OCI-LY7 (cell line): ENCODE data around the gene AJUBA. TPM values are rescaled to one million over a fixed set of nuclear protein-coding genes. Genes with fewer than 3 reads are reported as not detected.
A peak's percentile ranks its signal among the peaks of the same experiment; 100 is the strongest.

ENCODE experiments used
- BruUV-seq: library from RNA; stranded (reverse); fragments of 400-500 nt; replicated peaks from 2 replicates; lab custom pipeline; 2021; lab: Mats Ljungman, UMichigan
- CTCF ChIA-PET: fragments of 300-600 bp; sonication (Branson Sonifier 250); formaldehyde crosslinking; loops from one replicate; lab custom pipeline; 2022; ENCODE audit warnings: antibody characterized with exemption; ENCODE audit not compliant: unreplicated experiment; lab: Charles Lee
- POLR2A ChIA-PET: fragments of 300-600 bp; sonication (Branson Sonifier 250); formaldehyde crosslinking; loops from one replicate; lab custom pipeline; 2022; ENCODE audit warnings: antibody characterized with exemption; lab: Charles Lee
- DNase-seq: peaks from one replicate; pipeline ENCODE4 v3.0.0-alpha.2; 2015; ENCODE audit warnings: low spot score
- H2AFZ ChIP-seq: fragments of 200-600 bp; sonication (generic), shearing (Covaris generic); 2 replicates; pipeline ENCODE4 v1.6.1; 2014; ENCODE audit warnings: mild to moderate bottlenecking, antibody characterized with exemption, low read length, moderate library complexity
- H3K27ac ChIP-seq: fragments of 200-600 bp; sonication (generic); 2 replicates; pipeline ENCODE4 v1.5.1; 2014; ENCODE audit warnings: mixed run types, low read depth, mild to moderate bottlenecking, moderate library complexity, low read length, inconsistent platforms; ENCODE audit not compliant: poor library complexity, severe bottlenecking
- H3K36me3 ChIP-seq: fragments of 200-600 bp; sonication (generic); 2 replicates; pipeline ENCODE4 v1.6.1; 2014; ENCODE audit warnings: mild to moderate bottlenecking, antibody characterized with exemption, low read length, moderate library complexity, mixed read lengths; ENCODE audit not compliant: insufficient read depth
- H3K4me1 ChIP-seq: fragments of 200-600 bp; sonication (generic); 2 replicates; pipeline ENCODE4 v1.5.1; 2014; ENCODE audit warnings: mild to moderate bottlenecking, low read length; ENCODE audit not compliant: insufficient read depth, poor library complexity, severe bottlenecking
- H3K4me2 ChIP-seq: fragments of 200-600 bp; sonication (generic); 2 replicates; pipeline ENCODE4 v1.6.1; 2014; ENCODE audit warnings: mild to moderate bottlenecking, low read length
- H3K4me3 ChIP-seq: fragments of 200-600 bp; sonication (generic); 2 replicates; pipeline ENCODE4 v1.5.1; 2014; ENCODE audit warnings: mild to moderate bottlenecking, low read depth, low read length; ENCODE audit not compliant: poor library complexity, severe bottlenecking
- H3K79me2 ChIP-seq: fragments of 200-600 bp; sonication (generic); 2 replicates; pipeline ENCODE4 v1.6.1; 2016; ENCODE audit warnings: low read depth, mild to moderate bottlenecking, low read length, moderate library complexity, mixed read lengths; ENCODE audit not compliant: insufficient read depth
- H3K9me2 ChIP-seq: fragments of 200-600 bp; sonication (generic); 2 replicates; pipeline ENCODE4 v1.6.1; 2016; ENCODE audit warnings: mild to moderate bottlenecking, low read length, mixed read lengths; ENCODE audit not compliant: insufficient read depth
- H3K9me3 ChIP-seq: fragments of 200-600 bp; sonication (generic); 2 replicates; pipeline ENCODE4 v1.6.1; 2014; ENCODE audit warnings: mild to moderate bottlenecking, mixed run types, low read length, mixed read lengths
- H4K20me1 ChIP-seq: fragments of 200-600 bp; sonication (generic); 2 replicates; pipeline ENCODE4 v1.6.1; 2014; ENCODE audit warnings: mild to moderate bottlenecking, antibody characterized with exemption, low read length, moderate library complexity, mixed read lengths; ENCODE audit not compliant: insufficient read depth
- EZH2phosphoT487 ChIP-seq: fragments of 200-600 bp; sonication (generic); IDR thresholded peaks from 2 replicates; pipeline ENCODE4 v1.6.1; 2018; ENCODE audit warnings: low read depth, borderline replicate concordance, mild to moderate bottlenecking, mixed run types, antibody characterized with exemption, low read length, moderate library complexity, mixed read lengths
- intact Hi-C: fragments of 100-400 bp; cut with micrococcal nuclease; formaldehyde crosslinking; loops from one replicate; pipeline ENCODE4 v1.10.0; 2022; ENCODE audit not compliant: unreplicated experiment
- total RNA-seq, 2 experiments: library from RNA; depleted of rRNA in 1 of 2; stranded (reverse); fragments of >200 nt in 1 of 2; shearing (Covaris generic) in 1 of 2; gene quantifications; 2 replicates each; pipeline ENCODE4 v1.2.3, GENCODE V29; 2014 to 2022
- TF ChIP-seq, protein P1 (sequence below): fragments of 200-600 bp; sonication (generic); conservative IDR thresholded peaks from 2 replicates; pipeline ENCODE4 v1.5.1; 2014; ENCODE audit warnings: mild to moderate bottlenecking, antibody characterized with exemption, low read length, moderate library complexity, mixed read lengths

AJUBA gene
- total RNA-seq, 2 experiments from 2014 or later, result 0.22 to 0.88 TPM

DNA sequence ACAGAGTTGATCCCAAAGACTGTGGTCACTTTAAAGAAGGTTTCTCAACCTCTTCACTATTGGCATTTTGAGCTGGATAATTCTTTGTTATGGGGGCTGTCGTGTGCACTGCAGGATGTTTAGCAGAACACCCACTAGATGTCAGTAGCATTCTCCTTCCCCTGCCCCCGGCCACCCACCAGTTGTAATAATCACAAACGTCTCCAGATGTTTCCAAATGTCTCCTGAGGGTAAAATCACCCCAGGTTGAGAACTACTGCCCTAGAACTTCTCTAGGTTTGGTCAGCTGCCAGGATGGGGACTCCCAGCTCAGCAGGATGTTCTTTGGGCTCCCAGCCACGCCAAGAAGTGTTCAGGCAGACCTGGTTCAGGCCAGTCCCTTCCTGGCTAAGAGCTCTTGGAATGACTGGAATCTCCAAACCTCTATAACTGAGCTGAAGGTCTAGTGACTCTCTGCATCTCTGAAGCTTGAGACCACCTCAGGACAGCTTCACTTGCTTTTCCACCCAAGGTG is 12.5 kb upstream of the AJUBA start:
- H3K4me2 ChIP-seq, result no peak overlapping the region
- no TSS peak for BruUV-seq
- CTCF ChIA-PET, result interaction anchor here (0.5 to 2.5 kb wide), 12 partner anchors 8 to 75 kb away, joined by 3 to 18 read pairs (median 4); partner anchors contain the start of gene CDH24
- H2AFZ ChIP-seq, result no peak overlapping the region
- no peaks in the 10 kb centered on the region for H3K9me3 ChIP-seq
- DNase-seq, result peak; percentile 60
- no peak for TF ChIP-seq EZH2phosphoT487
- TF ChIP-seq, protein P1, sequence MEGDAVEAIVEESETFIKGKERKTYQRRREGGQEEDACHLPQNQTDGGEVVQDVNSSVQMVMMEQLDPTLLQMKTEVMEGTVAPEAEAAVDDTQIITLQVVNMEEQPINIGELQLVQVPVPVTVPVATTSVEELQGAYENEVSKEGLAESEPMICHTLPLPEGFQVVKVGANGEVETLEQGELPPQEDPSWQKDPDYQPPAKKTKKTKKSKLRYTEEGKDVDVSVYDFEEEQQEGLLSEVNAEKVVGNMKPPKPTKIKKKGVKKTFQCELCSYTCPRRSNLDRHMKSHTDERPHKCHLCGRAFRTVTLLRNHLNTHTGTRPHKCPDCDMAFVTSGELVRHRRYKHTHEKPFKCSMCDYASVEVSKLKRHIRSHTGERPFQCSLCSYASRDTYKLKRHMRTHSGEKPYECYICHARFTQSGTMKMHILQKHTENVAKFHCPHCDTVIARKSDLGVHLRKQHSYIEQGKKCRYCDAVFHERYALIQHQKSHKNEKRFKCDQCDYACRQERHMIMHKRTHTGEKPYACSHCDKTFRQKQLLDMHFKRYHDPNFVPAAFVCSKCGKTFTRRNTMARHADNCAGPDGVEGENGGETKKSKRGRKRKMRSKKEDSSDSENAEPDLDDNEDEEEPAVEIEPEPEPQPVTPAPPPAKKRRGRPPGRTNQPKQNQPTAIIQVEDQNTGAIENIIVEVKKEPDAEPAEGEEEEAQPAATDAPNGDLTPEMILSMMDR, result peak; percentile 87
- H3K27ac ChIP-seq, result no peak overlapping the region
- intact Hi-C loops, result loop anchor here (1.0 kb wide), 1 partner anchor 59 kb away; no protein-coding TSS in a partner anchor
- no peaks in the 10 kb centered on the region for H3K79me2 ChIP-seq
- no peaks in the 10 kb centered on the region for H3K9me2 ChIP-seq
- H4K20me1 ChIP-seq, result no peaks in the 10 kb centered on the region
- H3K4me1 ChIP-seq, result peaks cover 4% of the 10 kb centered on the region
- POLR2A ChIA-PET, result interaction anchor here (0.6 to 3.1 kb wide), 9 partner anchors 13 to 620 kb away, joined by 3 to 41 read pairs (median 5); partner anchors contain the start of gene PSMB5
- H3K4me3 ChIP-seq, result no peak overlapping the region
- no peaks in the 10 kb centered on the region for H3K36me3 ChIP-seq

DNA sequence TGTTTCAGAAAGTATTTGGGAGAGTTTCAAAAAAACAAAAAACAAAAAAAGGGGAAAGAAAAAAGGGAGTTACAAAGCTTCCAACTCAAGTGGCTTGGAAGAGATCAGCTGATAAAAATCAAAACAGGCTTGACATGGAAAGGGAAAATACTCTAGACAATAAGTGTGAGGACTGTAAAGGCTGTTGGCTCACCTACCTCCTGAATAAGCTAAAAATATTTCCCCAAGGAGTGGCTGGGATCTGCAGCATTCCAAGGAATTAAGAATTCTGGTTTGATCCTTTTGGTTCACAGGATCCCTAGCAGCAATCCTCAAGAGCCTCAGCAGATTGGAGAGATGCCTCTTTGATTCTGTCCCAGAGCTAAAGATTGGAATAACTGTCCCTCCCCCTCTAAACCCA is 11.2 kb upstream of the AJUBA start:
- BruUV-seq, result no TSS peak
- ChIA-PET CTCF (interaction anchor here (1.0 to 2.1 kb wide), 2 partner anchors 63 to 65 kb away, joined by 5 to 18 read pairs; partner anchors contain the start of gene CDH24), POLR2A (interaction anchor here (0.8 to 1.6 kb wide), 3 partner anchors 10 to 34 kb away, joined by 4 to 11 read pairs (median 4); no protein-coding TSS in a partner anchor)
- Histone ChIP-seq H3K4me2 (no peak overlapping the region), H3K9me3 (no peaks in the 10 kb centered on the region), H2AFZ (no peak overlapping the region), H3K79me2 (no peaks in the 10 kb centered on the region), H3K4me3 (no peak overlapping the region), H3K4me1 (peaks cover 4% of the 10 kb centered on the region), H3K36me3 (no peaks in the 10 kb centered on the region), H3K27ac (no peak overlapping the region), H3K9me2 (no peaks in the 10 kb centered on the region), H4K20me1 (no peaks in the 10 kb centered on the region)
- DNase-seq, result no peak
- intact Hi-C loops, result no loop called here
- TF ChIP-seq, protein P1, result no peak
- TF ChIP-seq EZH2phosphoT487, result no peak

DNA sequence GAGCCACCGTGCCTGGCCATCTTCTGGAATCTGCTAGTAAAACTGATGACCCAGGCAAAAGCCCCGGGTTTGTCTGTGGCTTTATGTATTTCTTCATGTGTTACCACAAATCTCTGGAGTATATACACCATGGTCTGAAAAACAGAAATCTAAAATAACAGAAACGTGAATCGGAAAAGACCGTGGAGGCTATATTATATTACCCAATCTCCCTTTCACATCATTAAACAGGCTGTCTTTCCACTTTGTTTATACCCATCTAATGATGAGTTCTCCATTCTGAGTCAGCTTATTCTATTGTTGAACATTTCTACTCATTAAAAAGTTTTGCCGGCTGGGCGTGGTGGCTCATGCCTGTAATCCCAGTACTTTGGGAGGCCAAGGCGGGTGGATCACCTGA is 9.5 kb upstream of the AJUBA start:
- no peak overlapping the region for H3K4me2 ChIP-seq
- H3K4me3 ChIP-seq, result no peak overlapping the region
- no peak overlapping the region for H2AFZ ChIP-seq
- CTCF ChIA-PET, result interaction anchor here (0.8 kb wide), 2 partner anchors 15 to 66 kb away, joined by 3 to 4 read pairs; no protein-coding TSS in a partner anchor
- H3K27ac ChIP-seq, result no peak overlapping the region
- POLR2A ChIA-PET, result interaction anchor here (0.7 to 0.9 kb wide), 2 partner anchors 8 to 17 kb away, joined by 4 to 6 read pairs; no protein-coding TSS in a partner anchor
- no TSS peak for BruUV-seq
- peaks cover 5% of the 10 kb centered on the region; the same call in 1 of the 2 replicates for H3K36me3 ChIP-seq
- peaks cover 4% of the 10 kb centered on the region for H3K4me1 ChIP-seq
- no peaks in the 10 kb centered on the region for H3K9me2 ChIP-seq
- TF ChIP-seq, protein P1, result no peak
- no peak for TF ChIP-seq EZH2phosphoT487
- H3K79me2 ChIP-seq, result no peaks in the 10 kb centered on the region
- no peaks in the 10 kb centered on the region for H3K9me3 ChIP-seq
- H4K20me1 ChIP-seq, result no peaks in the 10 kb centered on the region
- intact Hi-C loops, result no loop called here
- no peak for DNase-seq
